Measurements from ENCODE around the gene CELF1.

GRCh38 chr11:47560426-47560825 lies 7.5 kb upstream of the CELF1 start:
- TF ChIP-seq YY1 (IDR thresholded peaks at IDR 0.05; ENCODE audit: insufficient read depth, insufficient read length) (no peak), SUZ12 (IDR thresholded peaks at IDR 0.05; ENCODE audit: extremely low read depth, insufficient read depth, insufficient read length) (no peak), ZNF274 (IDR thresholded peaks at IDR 0.05; ENCODE audit: low read depth, low read length) (no peak)

Data from NT2/D1 (cell line).